Measurements from ENCODE around the gene CCDC77.

DNA sequence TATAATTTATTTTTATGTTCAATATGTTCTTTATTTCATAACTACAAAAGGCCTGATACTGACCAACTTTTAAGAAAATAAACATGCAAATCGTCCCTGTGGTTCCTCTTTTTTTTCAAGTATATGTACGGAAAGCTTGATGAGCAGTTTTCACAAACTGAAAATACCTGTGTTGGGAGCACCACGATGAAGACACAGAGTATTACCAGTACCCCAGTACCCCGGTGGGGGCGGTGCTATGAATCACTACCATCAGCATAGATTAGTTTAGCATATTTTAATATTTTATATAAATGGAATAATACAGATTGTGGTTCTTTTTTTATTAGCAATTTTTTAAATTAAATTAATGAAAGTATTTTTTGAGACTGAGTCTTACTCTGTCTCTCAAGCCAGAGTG is 65.3 kb downstream of the CCDC77 start:
- TF ChIP-seq, protein P1, sequence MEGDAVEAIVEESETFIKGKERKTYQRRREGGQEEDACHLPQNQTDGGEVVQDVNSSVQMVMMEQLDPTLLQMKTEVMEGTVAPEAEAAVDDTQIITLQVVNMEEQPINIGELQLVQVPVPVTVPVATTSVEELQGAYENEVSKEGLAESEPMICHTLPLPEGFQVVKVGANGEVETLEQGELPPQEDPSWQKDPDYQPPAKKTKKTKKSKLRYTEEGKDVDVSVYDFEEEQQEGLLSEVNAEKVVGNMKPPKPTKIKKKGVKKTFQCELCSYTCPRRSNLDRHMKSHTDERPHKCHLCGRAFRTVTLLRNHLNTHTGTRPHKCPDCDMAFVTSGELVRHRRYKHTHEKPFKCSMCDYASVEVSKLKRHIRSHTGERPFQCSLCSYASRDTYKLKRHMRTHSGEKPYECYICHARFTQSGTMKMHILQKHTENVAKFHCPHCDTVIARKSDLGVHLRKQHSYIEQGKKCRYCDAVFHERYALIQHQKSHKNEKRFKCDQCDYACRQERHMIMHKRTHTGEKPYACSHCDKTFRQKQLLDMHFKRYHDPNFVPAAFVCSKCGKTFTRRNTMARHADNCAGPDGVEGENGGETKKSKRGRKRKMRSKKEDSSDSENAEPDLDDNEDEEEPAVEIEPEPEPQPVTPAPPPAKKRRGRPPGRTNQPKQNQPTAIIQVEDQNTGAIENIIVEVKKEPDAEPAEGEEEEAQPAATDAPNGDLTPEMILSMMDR (IDR thresholded peaks at IDR 0.05), result no peak
- TF ChIP-seq, protein P2, sequence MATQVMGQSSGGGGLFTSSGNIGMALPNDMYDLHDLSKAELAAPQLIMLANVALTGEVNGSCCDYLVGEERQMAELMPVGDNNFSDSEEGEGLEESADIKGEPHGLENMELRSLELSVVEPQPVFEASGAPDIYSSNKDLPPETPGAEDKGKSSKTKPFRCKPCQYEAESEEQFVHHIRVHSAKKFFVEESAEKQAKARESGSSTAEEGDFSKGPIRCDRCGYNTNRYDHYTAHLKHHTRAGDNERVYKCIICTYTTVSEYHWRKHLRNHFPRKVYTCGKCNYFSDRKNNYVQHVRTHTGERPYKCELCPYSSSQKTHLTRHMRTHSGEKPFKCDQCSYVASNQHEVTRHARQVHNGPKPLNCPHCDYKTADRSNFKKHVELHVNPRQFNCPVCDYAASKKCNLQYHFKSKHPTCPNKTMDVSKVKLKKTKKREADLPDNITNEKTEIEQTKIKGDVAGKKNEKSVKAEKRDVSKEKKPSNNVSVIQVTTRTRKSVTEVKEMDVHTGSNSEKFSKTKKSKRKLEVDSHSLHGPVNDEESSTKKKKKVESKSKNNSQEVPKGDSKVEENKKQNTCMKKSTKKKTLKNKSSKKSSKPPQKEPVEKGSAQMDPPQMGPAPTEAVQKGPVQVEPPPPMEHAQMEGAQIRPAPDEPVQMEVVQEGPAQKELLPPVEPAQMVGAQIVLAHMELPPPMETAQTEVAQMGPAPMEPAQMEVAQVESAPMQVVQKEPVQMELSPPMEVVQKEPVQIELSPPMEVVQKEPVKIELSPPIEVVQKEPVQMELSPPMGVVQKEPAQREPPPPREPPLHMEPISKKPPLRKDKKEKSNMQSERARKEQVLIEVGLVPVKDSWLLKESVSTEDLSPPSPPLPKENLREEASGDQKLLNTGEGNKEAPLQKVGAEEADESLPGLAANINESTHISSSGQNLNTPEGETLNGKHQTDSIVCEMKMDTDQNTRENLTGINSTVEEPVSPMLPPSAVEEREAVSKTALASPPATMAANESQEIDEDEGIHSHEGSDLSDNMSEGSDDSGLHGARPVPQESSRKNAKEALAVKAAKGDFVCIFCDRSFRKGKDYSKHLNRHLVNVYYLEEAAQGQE (IDR thresholded peaks at IDR 0.05; ENCODE audit: low read depth, low read length), result no peak
- no peak for TF ChIP-seq POLR2AphosphoS5 (IDR thresholded peaks at IDR 0.05; ENCODE audit: low read depth, low read length)
- no peak for TF ChIP-seq RXRA (IDR thresholded peaks at IDR 0.05; ENCODE audit: borderline replicate concordance, low read depth)
- TF ChIP-seq YY1 (IDR thresholded peaks at IDR 0.05; ENCODE audit: low read depth), result no peak
- TF ChIP-seq SMC3 (IDR thresholded peaks at IDR 0.05; ENCODE audit: low read depth, low read length), result no peak
- no peak for TF ChIP-seq EZH2phosphoT487 (IDR thresholded peaks at IDR 0.05; ENCODE audit: borderline replicate concordance, low read depth)
- TF ChIP-seq NFIC (IDR thresholded peaks at IDR 0.05; ENCODE audit: borderline replicate concordance), result no peak
- no peak for TF ChIP-seq RFX5 (IDR thresholded peaks at IDR 0.05; ENCODE audit: low read length)
- TF ChIP-seq SIN3A (IDR thresholded peaks at IDR 0.05; ENCODE audit: borderline replicate concordance, low read depth, low read length), result no peak
- no peak for TF ChIP-seq GABPA (IDR thresholded peaks at IDR 0.05; ENCODE audit: low read depth)

Measured in SK-N-SH (cell line).